GM21619 (cell line): Measurements from ENCODE around the gene TBL2.
A peak's percentile ranks its signal among the peaks of the same experiment; 100 is the strongest.
"Not testable (repeated sequence)": the region's sequence is repeated elsewhere in the genome, so short reads cannot be mapped to it uniquely, and the experiment has no call there.

Experiments
- ATAC-seq: cut with Tn5 transposase; IDR thresholded peaks from one replicate; pipeline ENCODE4 v1.9.1; 2021; ENCODE audit not compliant: unreplicated experiment

Gene TBL2

GRCh38 chr7:73578342-73579128, at the start of gene TBL2:
Gene TBL2 (minus strand): TSS chr7:73578579. CDS start chr7:73578549, 30 bp downstream.
- ATAC-seq: peak; percentile 85

- no peak for ATAC-seq
Observed at GRCh38 chr7:73626814-73627213, 48.4 kb upstream of the TBL2 start.

GRCh38 chr7:73625276-73625675, 46.9 kb upstream of the TBL2 start:
- ATAC-seq: no peak

- no peak for ATAC-seq
Observed at GRCh38 chr7:73624669-73625001, 46.3 kb upstream of the TBL2 start.

- no peak for ATAC-seq
Observed at GRCh38 chr7:73623798-73624668, 45.7 kb upstream of the TBL2 start, which contains the start of gene MLXIPL. Gene MLXIPL (minus strand): TSS chr7:73624522. CDS start chr7:73624492, 30 bp downstream.

GRCh38 chr7:73622909-73623797, 44.8 kb upstream of the TBL2 start:
- no peak for ATAC-seq

- ATAC-seq: no peak
Observed at GRCh38 chr7:73622527-73622908, 44.1 kb upstream of the TBL2 start.

GRCh38 chr7:73621168-73622063, 43.0 kb upstream of the TBL2 start:
- ATAC-seq: no peak

GRCh38 chr7:73619394-73619793, 41.0 kb upstream of the TBL2 start:
- not testable (repeated sequence) for ATAC-seq

- no peak for ATAC-seq
Observed at GRCh38 chr7:73618538-73618937, 40.2 kb upstream of the TBL2 start.

- not testable (repeated sequence) for ATAC-seq
Observed at GRCh38 chr7:73617520-73617919, 39.1 kb upstream of the TBL2 start.

- no peak for ATAC-seq
Observed at GRCh38 chr7:73615886-73616285, 37.5 kb upstream of the TBL2 start.

- ATAC-seq: not testable (repeated sequence)
Observed at GRCh38 chr7:73614937-73615336, 36.6 kb upstream of the TBL2 start.

- ATAC-seq: no peak
Observed at GRCh38 chr7:73613954-73614735, 35.8 kb upstream of the TBL2 start.

GRCh38 chr7:73612598-73613269, 34.4 kb upstream of the TBL2 start:
- no peak for ATAC-seq

GRCh38 chr7:73611017-73611555, 32.7 kb upstream of the TBL2 start:
- ATAC-seq: no peak

- ATAC-seq: no peak
Observed at GRCh38 chr7:73610105-73610504, 31.7 kb upstream of the TBL2 start.

- not testable (repeated sequence) for ATAC-seq
Observed at GRCh38 chr7:73607692-73607983, 29.3 kb upstream of the TBL2 start.
